Measurements from ENCODE around the gene DMPK.
"Not testable (repeated sequence)": the region's sequence is repeated elsewhere in the genome, so short reads cannot be mapped to it uniquely, and the experiment has no call there.

DMPK gene

DNA sequence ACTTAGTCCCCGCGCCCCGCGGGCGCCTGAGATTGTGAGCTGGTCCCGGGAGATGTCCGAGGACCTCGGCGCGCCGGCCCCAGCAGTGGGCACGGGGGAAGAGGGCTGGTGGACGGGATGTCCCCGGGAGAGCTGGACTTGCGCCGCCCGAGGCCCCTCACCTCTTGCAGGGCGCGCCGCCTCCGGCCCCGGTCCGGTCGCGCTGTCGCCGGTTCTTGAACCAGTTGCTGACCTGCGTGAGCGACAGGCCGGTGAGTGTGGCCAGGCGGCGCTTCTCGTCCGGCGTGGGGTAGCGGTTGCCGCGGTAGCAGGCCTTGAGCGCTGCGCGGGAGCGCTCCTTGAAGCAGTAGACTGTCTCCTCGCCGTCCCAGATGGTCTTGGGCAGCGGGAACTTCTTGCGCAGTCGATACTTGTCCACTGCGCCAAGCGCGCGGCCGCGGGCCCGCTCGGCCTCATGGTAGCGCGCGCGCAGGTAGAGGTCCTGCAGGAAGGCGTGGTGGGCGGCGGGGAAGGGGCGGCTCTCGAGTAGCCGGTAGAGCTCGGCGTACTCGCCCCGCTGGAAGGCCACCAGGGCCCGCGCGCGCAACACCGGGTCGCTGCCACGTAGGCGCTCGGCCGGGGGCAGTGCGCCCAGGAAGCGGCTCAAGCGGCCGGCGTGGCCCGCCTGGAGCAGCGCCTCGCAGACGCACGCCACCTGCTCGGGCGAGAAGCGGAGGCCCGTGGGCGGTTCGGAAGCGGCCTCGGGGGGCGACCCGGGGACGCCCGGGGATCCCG lies 14.2 kb downstream of the DMPK start:
- peak in 1 of 2 experiments; percentile 64 for DNase-seq

DNA sequence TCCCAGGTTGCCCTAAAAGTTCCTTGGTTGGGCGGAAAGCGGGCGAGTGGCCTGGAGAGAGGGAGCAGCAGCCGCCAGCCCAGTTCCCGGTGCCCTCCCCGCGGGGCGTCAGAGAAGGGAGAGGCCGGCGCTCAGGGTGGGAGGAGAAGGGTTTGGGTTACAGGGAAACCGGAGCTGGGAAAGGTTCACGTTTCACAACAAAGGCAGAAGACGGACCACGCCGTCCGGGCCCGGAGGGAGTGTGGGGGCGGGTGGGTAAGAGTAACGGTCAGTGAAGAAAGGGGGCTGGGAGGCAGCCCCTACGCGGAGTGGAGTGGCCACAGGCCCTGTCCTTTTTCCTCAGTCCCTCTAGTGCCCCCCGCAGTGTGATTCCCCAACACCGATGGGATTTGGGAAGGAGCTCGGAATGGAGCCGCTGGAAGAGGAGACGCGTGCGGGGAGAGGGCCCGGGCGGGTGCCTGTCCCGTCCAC lies 14.8 kb downstream of the DMPK start:
- peak in 1 of 2 experiments; percentile 42 for DNase-seq

DNA sequence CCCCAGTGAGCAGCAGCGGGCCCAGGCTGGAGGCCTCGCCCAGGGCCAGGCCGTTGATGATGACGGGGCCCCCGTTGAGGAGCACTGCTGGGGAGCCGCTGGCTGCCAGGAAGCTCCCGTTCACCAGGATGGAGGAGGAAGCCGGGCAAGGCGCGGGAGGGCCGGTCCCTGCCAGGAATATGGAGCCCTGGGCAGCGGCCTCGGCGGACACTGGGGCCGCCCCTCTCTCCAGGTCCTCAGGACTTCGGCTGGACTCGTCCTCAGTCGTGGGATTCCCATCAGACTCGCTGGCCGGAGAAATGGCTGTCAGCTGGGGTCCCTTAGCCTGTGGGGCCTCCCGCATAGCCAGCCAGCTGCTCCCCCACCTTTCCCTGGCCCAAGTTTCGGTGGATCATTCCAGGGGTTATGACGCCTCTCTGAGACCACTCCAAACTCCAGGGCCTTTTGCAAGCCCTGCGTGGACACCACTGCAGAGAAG lies 15.4 kb downstream of the DMPK start:
- DNase-seq, result no peak

DNA sequence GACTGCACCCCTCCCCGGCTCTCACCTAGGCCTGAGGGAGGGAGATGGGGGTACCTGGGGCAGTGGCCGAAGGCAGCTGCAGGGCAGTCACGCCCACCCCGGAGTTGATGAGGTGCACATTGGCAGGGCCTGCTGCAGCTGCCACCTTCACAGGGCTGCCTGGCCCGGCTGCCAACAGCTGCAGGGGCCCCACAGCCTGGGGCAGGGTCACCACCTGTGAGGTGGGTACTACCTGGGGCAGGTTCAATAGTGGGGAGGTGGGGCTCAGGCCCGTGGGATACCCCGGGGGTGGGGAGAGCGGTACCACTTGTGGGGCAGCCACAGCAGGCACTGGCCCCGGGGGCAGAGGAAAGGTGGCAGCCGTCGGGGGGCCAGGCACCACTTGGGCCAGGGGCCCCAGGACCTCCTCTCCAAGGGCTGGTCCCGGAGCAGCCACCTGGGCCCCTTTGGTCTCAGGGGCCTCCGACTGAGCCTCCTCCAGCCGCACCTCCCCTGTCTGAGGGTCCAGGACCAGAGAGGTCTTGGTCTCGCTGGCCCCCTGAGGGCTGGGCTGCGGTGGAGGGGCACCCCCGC lies 15.9 kb downstream of the DMPK start:
- no peak for DNase-seq

DNA sequence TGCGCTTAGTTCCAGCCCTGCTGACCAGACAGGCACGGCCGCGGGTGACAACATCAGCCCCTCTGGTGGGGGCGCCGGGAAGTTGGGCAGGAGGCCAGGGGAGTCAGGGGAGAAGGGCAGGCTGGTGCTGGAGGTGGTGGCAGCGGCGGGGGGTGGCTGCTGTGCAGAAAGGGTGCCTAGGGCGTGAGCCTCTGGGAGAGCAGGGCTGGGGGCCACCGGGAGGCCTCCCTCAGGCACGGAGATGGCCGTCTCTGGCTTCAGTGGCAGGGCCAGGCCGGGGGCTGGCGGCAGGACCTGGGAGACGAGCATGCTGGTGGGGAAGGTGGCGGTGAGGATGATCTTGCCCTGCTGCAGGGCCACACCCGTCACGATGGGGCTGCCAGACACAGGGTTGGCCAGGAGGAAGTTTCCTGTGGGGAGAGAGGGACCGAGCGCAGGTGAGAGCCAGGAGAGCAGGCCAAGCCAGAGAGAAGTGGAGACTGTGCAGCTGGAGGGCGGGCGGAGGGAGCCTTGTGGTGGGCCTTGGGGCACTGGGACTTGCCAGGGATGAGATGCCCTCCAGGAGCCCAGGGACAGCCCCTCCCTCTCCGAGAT lies 16.5 kb downstream of the DMPK start:
- DNase-seq, result no peak

DNA sequence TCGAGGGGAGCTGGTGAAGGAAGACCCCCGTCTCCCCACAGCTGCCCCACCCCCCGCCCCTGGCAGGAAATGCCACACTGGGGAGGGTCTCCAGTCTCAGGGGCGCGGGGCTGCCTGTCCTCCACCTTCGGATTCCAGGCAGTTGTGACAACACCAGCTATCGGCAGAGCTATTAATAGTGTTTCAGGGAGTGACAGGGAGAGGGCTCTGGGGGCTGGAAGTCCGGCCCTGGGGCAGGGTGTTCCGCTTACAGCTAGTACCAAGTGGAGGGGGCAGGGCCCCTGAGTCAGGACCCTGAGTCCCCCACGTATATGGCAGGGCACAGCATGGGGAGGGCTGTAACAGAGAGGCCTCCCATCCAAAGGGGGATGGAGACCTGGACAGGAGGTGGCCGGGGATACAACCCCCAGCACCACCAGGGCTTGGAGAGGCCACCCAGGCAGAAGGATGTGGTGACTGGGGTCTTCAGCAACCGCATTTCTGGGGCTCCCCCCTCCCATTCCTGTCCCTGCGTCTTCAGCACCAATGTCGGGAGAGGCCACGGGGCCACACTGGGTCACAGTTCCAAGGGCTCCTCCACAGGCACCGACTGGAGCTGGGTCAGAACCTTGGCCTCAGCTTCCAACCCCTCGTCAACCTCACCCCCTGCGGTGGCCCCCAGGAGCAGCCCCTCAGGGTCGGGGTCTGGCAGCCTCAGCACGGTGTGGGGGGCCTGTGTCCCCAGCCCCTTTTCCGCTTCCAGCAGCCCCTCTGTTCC lies 17.2 kb downstream of the DMPK start:
- no peak for DNase-seq

DNA sequence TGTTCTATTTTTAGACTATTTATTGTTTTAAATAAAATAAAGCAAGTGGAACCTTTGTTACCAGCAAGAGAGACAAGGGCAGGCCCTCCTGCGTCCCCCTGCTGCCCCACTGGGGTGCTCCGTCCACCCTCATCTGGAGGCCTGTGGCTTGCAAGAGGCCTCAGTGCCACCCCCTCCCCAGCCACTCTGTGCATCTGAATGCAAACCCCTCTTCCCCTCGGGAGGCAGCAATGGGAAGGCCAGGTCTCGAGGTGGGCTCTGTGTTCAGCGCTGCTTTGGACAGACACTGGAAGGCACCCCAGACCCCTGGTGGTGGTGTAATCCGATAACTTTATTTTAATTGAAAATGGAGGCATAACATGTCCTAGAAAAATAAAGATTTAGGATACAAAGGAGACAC lies 17.8 kb downstream of the DMPK start:
- DNase-seq, result no peak

DNA sequence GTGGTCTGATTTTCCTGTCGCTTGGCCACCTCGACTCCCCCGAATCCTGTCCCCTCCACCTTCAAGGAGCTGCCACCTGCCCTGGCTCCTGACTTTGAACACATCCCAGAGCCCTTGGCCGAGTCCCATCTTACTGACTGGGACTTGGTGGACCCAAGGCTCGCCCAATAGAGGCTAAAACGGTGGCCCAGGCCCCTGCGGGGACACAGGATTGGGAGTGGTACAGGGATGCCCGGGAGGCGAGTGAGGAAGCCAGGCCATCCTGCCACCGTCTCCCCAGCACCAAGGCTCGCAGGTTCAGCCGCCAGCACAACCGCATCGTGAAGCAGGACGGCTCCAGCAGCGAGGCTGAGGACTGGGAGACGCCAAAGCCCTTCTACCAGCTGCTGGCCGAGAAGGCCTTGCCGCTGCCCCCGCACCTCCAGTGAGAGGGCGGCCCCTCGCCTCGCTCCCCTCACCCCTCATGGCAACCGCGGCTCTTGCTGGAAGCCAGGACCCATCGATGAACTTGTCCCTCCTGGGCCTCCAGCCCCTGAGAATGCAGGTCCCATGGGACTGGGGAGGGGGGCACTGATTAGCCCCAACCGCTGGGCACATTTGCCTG lies 18.5 kb downstream of the DMPK start:
- DNase-seq, result no peak

DNA sequence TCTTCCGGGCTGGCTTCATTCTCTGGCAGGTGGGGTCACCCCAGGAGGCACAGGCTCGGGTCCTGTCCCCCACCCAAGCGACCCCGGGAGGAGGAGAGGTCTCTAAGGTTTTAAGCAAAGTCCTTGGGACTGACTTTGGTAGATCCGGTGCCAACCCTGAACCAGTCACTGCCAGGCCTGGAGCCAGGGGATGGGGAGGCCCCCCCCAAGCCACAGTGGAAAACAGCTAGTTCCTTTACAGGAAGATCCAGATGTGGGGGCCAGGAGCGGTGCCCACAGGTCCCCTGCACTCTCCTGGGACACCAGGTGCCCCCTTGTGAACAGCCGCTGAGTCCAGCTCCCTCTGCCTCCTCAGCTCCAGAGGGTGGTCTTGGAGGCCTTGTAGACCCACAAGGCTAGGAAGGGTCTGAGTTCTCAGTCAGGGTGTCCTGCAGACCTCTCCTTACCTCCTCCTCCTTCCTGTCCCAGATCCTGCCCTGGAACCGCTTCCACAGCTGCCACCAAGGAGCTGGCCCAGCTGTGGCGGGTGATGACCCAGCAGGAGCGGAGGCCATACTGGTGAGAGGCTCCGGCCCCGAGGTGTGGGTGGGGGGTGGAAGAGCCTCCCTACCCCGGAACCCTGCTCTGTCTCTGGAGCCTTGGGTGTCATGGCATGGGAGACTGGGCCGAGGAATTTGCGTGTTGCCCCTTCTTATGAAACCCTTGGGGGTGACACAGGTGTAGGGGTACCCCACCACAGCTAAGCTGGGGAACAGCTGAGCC lies 19.2 kb downstream of the DMPK start:
- no peak for DNase-seq

DNA sequence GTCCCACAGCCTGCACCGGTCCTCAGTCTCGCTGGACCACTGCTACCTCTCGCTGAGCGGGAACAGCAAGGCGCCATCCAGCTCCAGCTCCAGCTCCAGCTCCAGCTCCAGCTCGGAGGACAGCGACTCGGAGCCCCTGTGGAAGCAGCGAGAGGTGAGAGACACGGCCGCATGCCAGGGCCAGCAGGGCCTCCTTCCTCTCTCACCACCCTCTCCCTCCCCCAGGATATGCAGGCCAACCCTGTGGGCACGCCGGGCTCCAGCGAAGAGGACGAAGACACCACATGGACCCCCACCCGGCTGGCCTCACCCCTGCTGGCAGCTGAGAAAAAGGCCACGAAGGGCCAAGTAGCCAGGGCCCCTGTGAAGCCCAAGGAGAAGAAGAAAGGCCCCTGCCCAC lies 20.6 kb downstream of the DMPK start:
- DNase-seq, result no peak

DNA sequence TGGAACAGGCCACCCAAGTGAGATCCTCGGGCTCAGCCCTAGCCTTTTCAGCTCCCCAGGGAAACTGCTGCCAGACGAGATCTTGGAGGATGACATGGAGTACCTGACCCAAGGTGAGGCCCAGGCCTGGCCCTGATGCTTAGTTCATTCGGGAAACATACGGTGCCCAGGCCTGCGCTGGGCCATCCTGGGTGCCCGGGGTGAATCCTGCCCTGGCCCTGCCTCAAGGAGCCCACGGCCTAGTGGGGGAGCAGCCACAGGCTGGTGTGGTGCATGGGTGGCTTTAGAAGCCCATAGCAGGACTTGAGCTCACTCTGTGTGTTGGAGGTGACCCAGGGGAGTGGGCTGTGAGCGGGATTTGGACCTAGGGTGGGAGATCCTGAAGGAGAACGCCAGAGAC lies 23.4 kb downstream of the DMPK start:
- DNase-seq, result no peak

DNA sequence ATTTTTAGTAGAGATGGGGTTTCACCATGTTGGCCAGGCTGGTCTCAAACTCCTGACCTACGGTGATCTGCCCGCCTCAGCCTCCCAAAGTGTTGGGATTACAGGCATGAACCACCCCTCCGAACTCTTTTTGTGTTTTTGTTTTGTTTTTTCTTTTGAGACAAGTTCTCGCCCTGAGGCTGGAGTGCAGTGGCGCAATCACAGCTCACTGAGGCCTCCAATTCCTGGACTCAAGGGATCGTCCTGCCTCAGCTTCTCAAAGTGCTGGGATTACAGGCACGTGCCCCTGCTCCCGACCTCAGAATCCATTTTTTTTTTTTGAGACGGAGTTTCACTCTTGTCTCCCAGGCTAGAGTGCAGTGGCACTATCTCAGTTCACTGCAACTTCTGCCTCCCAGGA lies 24.6 kb downstream of the DMPK start:
- no peak for DNase-seq

DNA sequence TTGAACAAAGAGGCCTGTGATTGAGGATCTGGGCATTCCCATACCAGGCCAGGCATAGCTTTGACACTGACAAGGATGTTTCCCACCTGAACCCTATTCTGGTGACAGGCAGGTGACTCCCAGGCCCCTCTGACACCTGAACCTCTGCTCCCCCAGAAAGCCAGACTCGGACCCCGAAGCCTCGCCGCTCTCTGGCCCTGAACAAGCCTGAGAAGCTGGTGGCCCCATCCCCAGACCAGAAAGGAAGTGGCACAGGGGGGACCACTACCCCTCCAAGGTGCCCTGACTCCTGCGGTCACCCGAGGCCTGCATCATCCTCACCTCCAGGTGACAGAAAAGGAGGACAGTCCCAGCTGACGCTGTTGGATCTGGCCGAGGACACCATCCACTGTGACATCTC lies 28.0 kb downstream of the DMPK start:
- DNase-seq, result no peak

DNA sequence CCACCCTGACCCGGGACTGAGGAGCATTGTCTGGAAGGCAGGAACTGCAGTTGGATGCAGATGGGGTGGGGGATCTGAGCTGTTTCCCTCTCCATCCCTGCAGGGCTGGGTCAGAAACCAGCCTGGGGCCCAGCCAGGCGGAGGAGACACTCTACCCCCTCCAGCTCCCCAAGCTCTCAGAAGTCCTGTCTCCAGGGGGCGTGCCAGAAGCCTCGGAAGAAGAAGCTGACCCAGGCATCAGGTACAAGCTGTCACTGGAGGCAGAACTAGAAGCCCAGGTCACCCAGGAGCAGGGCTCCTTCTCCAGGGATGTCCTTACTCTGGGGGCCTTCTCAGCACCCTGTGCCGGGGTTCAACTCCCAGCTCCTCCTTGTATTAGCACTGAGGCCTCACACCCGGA lies 28.7 kb downstream of the DMPK start:
- no peak for DNase-seq

DNA sequence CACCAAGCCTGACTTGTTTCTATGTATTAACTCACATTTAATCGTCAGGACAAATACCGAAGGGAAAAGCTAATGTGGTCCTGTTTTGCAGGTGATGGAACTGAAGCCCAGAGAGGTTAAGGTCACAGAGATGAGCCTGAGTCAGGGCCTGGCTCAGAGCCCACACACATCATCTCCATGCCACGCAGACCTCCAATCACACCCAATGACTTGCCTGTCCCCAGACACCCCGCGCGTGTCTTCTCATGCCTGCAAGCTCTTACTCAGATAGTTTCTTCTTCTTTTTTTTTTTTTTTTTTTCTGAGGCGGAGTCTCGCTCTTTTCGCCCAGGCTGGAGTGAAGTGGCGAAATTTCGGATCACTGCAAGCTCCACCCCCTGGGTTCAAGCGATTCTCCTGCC lies 29.7 kb downstream of the DMPK start:
- DNase-seq, result no peak

DNA sequence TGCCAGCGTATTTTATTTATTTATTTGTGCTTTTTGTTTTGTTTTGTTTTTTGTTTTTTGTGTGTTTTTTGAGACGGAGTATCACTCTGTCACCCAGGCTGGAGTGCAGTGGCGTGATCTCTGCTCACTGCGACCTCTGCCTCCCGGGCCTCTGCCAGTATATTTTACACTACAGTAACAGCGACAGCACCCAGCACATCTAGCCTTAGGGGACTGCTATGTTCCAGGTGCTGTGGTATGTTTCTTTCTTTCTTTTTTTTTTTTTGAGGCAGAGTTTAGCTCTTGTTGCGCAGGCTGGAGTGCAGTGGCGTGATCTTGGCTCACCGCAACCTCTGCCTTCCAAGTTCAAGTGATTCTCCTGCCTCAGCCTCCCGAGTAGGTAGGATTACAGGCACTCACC lies 30.8 kb downstream of the DMPK start:
- DNase-seq, result not testable (repeated sequence)

DNA sequence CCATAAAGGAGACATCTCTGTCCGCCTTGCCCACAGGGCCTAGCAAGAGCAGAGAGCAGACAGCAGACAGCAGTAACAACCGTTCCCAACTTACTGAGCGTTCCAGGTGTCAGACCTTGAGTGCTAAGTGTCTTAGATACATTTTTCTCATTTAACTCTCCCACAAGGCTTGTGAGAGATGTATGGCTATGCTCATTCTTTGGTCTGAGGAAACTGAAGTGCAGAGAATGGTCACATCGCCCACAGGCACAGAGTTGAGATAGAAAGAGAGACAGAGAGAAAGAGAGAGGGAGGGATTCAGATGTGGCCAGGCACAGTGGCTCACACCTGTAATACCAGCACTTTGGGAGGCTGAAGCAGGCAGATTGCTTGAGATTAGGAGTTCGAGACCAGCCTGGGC lies 34.8 kb downstream of the DMPK start:
- DNase-seq, result no peak

DNA sequence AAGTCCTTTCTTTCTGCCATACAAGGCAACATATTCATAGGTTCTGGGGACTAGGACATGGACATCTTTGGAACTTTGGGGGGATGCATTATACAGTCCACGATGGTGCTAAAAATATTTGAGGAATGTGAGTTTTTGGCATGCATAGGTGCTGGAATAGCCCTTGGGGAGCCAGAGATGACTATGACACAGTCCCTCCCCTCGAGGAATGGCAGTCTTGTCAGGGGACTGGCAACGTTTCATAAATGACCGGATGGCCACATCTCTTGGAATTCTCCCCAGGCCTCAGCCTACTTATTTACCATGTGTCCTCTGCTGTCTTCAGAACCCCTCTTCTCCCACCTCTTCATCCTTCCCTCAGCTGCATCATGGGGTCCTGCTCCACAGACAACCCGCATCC lies 35.4 kb downstream of the DMPK start:
- DNase-seq, result no peak

DNA sequence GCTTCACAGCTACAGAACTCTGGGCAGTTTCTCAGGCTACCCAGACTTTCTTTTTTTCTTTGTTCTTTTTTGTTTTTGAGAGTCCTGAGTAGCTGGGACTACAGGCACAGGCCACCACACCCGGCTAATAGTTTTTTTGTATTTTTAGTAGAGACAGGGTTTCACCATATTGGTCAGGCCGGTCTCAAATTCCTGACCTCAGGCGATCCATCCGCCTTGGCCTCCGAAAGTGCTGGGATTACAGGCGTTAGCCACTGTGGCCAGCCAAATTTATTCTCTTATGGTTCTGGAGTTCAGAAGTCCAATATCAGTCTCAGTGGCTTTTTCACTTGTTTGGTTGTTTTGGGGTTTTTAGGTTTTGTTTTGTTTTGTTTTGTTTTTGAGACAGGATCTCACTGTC lies 36.7 kb downstream of the DMPK start:
- no peak for DNase-seq

DNA sequence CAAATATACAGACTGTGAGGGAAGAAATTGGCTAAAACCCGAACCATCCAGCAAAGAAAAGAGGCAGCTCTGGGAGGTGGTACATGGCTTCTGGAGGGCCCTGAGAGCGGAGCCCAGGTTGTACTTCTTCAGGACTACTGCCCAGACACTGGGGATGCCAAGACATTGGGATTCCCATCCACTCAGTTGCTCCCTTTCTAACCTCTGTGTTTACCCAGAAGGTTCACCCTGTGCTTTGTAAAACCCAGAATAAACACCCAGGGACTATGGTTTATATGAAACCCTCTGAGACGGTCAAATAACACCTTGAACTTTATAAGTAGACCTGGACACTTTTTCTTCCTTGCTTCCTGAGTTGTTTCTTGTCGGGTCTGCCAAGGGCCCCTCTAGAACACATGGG lies 39.3 kb downstream of the DMPK start:
- DNase-seq, result no peak

DNA sequence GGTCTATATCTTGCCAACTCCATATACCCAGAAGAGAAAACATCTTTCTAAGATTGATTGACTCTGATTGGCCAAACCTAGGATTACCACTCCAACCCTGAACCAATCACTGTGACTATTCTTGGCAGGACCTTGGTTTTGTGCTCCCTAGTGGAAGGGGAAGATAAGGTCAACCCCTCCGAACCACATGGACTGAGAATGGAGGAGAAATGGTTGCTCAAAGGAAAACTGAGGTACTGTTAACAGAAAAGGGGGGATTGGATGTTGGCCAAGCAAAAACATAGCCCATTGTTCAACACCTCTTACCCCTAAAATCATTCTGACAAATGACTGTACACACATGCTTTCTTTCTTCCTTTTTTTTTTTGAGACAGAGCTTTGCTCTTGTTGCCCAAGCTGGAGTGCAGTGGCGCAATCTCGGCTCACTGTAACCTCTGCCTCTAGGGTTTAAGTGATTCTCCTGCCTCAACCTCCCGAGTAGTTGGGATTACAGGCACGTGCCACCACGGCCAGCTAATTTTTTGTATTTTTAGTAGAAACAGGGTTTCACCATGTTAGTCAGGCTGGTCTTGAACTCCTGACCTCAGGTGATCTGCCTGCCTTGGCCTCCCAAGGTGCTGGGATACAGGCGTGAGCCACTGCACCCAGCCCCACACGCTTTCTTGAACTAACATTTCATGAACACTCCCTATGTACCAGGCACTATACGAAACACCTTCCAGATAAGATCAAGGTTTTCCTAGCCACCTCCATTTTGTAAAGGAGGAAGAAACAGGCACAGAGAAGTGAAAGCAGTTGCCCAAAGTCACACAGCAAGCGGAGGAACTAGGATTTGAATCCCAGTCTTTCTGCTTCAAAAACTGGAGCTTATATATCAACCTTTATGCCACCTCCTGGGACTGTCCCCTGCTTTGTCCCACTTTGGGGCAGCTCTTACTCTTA lies 42.5 kb downstream of the DMPK start:
- no peak for DNase-seq

Data from NCI-H446 (cell line).